GM19463 (cell line): ENCODE measurements around the gene RNF212.

Source experiments
- ATAC-seq: cut with Tn5 transposase; IDR thresholded peaks from one replicate; pipeline ENCODE4 v1.9.1; 2021; ENCODE audit warnings: mild to moderate bottlenecking, moderate library complexity; ENCODE audit not compliant: unreplicated experiment

RNF212 gene

DNA sequence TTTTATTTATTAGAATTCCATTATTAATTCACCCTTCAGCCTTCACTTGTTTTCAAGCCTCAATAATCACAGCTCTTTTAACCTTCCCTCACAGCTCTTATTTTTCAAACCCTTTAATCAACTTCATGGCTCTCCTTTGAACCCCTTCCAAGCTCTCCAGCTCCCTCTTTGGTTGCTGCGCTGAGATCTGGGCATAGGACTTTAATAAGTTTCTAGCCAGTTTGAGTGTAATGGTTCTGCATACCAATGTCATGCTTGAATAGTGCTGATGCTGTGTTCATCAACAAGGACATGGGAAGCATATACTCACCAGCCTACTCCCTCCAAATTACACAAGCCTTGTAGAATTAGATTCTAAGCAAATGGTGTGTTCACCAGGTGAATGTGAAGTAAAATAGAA lies 3.5 kb upstream of the RNF212 start:
- no peak for ATAC-seq

DNA sequence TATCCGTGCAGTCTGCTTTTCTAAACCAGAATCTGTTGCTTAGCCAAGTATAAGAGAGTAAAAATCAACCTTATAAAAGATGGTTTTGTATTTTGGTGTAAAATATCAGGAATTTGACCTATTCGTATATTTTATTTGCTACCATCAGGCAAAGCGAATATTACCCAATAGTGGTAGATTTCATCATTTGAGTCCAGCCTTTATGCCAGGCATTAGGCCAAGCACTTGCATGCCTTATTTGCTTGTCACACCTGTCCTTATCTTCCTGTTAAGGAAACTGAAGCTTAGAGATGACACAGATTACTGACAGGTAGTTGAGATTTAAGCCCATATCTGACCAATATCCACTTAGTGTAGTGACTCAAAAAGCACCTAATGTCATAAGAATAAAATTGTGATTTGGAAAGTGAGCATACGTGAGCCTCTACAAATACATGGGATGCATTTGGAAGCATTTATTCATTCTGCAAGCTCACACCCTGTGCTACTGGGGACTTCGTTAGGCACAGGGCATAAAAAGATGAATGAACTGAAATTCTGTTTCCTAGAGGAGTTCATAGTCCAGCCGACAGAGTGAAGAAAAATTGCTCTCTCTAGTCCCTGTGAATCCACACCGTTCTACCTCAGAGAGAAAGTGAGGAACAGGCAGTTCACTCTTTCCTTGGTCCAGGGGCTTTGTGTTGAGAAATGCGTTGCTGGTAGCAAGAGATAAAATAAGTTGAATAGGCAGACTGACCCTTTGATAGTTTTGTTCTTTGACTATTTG lies 2.3 kb upstream of the RNF212 start:
- no peak for ATAC-seq

DNA sequence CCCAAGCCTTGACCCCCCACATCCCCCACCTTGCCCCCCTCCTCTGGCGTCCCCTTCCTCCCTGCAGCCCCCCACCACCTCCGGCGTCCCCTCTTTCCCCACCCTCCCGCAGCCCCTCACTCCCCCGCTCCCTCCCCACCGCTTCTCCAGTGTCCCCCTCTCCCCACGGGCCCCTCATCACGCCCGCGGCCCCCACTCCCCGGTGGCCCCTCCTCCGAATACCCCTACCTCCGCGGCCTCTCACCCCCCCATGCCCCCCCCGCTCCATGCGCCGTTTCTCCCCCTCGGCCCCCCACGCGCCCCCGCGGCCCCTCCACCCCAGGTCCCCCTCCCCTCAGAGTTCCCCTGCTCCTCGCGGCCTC lies 562 bp downstream of the RNF212 start:
- ATAC-seq = no peak

DNA sequence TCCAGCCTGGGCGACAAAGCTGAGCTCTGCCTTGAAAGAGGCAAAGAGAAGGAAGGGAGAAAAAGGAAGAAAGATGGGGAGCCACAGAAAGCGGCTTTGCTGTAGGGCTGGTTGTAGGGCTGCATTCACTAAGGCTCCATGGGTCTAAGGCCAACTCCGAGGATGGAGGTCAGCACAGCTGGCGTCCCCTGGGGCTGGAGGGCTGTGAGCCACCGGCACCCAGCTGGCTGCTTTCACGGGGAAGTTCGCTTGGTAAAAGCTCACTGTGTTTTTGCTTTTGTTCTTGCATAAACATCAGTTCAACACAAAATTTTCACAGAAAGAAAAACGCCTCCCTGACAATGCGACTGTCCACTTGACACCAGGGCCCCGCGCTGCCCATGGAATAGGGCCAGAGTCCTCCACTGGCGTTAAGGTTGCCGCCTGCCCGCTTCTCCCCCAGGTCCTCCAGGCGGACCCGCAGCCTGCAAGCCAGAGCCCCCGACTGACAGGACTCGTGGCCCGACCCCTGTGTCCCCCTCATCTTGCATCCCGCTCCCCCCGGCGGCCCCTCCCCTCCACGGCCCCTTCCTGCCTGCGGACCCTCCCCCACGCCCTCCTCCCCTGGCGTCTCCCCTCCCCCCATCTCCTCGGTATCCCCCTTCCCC lies 1.1 kb downstream of the RNF212 start:
- ATAC-seq = no peak

DNA sequence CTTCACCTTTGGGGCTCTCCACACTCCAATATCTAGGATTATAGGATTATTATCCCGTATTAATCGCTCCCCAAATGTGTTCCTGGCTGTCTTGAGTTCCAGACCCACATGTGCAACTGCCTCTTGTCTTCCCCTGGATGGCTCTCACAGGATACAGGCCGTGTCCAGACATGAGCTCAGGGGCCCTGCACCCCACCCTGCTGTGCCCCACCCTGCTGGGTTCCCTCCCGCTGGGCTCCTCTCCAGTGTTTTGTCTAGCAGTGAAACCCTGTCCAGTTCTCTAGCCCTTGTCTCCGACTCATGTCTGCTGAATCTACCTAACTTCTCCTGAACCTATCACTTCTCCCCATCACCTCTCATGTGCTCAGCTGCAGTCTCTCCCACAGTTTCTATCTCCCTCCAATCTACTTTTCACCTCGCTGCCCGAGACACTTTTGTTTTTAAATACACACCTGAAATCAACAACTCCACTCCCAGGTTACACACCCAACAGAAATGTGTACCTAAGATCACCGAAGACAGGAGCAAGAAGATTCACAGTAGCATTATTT lies 2.0 kb downstream of the RNF212 start:
- no peak for ATAC-seq

DNA sequence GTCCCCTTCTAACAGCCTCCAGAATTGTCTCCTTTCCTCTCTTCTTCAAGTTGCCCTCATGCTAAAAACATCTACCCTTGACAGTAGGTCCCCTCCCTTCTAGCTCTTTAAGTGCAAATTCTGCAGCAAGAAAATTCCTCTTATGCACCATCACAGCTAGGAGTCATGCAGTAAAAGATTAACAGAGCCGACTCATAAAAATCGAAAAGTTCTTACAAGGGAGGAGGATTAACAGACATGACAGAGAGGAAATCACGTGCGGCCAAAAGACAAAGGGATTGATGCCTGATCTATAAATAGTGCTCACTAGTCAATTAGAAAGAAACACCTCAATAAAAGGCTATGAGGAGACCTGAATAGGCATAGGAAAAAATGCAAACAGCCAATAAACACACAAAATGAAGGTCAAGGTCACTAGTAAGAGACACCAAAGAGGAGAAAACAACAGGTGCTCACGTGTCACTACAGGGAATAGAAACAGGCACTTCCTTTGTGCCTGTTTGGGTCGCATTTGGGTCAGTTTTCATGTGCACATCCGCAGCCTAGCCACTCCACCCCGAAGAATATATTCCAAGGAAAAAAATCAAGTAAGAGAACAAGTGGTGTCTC lies 3.4 kb downstream of the RNF212 start:
- ATAC-seq = no peak

DNA sequence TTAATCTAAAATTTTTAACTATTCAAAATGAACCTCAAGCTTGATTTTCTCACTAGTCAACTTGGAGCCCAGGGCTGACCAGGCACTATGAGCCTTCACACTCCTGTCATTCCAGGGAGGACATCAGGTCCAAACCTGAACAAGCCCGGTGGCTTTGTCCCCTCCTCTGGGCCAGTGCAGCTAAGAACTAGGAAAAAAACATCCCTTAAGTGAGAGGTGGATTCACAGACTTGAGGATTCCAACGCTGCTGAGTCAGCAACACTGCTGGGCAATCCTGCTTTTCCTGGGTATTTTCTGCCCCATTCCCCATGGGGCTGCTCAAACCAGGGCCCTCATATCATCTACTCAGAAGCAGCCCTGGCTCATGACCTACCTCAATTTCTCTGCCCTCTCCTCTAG lies 4.0 kb downstream of the RNF212 start:
- no peak for ATAC-seq

DNA sequence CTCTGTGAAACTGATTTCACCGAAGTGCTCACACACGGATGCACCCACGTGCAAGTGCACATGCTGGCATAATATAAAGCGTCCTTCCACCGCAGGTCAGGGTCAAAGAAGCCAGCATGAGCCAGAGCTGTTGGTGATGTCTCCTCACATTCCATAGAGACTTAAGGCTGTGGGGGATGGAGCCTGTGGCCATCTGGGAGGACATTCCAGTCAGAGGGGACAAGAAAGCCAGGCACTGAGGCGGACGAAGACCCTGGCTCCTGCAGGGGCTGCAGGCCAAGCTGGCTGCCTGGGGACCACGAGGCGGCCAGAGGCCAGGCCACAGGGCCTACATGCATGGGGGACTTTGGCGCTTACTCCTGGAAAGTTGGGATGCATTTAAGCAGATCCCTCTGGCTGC lies 7.7 kb downstream of the RNF212 start:
- no peak for ATAC-seq

DNA sequence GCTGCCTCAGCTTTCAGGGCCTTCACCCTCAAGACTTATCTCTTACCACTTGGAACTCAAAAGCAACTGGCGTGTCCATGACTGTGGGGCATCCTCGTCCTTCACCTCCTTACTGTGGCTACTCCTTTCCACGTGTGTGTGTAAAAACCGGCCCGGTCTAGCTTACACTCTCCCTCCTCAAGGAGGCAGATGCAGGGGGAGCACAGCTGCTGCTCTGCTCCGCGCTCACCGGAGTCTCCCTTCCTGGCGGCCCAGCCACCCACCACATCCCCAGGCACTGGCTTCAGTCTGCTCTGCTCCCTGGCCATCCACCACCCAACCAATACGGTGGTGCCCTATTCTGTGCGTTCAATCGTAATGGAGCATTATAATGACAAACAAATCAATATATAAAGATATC lies 8.3 kb downstream of the RNF212 start:
- ATAC-seq = no peak

DNA sequence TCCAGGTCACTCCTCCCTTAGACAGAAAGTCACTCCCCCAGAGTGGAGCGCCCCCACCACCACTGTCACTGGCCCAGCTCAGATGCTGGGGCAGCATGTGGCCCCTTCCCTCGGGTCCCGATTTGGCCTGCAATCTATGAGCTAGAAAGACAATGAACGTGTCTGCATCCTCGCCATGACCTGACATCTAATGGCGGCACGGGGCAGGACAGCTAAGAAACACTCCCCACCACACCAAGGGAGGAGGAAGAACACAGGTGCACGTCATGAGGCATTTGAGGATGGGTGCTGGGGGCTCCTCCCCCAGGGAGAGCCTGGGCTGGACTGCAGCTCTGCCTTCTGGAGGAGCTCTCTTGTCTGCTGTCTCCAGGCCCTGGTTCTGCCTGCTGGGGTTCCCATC lies 8.7 kb downstream of the RNF212 start:
- no peak for ATAC-seq

DNA sequence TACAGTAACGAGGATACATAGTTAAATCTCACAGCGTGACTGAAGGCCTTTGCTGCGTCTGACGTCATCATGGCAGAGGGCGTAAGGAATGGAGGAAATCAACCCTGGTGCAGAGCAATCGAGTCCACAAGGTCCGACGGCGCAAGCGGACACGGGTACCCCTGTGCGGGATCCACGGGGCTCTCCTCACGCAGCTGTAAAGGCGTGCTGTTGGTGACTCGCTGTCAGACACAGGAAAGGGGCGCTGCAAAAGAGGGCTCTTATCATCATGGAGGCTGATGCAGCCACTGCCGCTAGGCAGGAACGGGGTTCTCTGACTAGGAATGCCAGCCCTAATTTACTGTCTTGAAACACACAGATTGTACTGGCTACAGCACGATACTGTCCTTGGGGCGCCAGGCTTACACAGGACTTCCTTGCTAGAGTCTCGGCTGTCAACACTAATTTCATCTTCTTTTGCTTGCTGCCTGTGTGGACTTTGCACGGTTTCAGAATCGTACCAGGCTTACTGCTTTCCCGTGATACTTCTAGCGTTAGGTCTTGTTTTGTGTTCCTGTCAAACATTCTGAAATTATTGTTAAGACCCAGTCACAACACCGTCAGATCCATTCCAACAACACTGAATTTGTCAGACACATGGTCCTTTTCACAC lies 13.6 kb downstream of the RNF212 start:
- ATAC-seq = no peak

DNA sequence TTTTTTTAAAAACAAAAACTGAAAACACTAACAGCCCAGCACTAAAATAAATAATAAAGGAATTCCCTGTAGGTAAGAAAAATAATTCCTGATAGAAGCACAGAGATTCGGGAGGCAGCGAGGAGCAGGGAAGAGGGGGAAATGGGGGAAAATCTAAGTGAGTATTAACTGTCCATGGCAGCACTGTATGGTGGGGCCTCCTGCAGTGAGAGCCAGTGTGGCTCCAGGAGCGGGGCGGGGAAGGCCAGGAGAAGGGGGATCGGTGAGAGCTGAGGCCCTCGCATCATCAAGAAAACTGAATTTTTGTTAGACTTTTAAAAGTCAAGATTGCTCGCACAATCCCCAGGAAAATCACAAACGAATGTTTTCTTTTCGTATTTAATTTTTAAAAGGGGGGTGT lies 14.1 kb downstream of the RNF212 start:
- ATAC-seq = no peak

DNA sequence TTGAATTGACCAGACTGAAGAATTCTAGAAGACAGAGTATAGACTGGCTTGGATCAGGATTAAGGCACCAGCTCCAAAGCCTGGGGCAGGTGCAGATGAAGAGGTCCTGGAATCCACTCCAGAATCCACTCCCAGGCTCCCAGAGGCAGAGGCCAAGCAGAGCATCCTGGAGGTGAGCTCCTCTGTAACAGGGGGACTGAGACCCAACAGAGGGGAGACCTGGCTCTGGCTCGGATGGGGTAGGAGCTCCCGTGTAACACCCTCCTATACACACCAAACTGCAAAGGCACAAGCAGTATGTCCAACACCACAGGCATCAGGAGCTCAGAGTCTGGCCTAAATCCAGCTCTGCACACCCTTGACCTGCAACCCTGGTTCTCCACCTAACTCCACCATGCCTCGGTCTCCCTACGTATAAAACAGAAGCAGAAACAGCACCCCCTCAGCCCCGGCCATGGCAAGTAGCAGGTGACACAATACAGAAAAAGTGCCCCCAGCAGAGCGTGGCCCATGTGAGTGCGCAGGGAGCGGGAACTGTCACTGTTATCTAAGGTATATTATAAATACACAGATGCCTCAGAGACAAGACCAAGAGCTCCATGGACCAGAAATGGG lies 14.9 kb downstream of the RNF212 start:
- no peak for ATAC-seq

DNA sequence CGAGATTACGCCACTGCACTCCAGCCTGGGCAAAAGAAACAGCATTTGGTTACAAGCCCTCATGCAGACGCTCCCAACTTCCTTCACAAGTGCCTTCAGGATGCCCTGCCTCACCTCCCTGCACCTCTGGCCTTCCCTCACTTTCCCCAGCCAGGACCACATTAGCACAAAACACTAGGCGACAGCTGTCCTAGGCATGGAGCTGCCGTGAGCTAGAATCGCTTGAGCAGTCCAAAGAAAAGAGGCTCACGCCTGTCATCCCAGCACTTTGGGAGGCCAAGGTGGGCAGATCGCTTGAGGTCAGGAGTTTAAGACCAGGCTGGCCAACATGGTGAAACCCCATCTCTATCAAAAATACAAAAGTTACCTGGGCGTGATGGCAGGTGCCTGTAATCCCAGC lies 15.8 kb downstream of the RNF212 start:
- no peak for ATAC-seq

DNA sequence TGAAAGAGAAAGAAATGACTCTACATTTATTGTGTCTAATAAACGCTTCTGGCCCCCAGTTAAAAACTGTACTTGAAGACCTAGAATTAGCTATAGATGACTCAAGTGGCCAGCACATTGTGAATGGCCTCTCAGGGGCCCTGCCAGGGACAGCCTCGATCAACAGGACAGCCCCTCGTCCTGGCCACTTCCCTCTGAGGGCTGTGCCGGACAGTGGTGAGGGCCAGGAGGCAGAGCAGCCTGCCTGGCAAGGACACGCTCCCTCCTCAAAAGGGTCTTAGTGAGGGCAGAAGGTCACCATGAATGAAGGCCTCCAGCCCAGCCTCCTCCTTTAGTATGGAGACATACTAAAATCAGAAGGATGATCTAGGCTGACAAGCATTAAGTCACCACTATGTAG lies 16.5 kb downstream of the RNF212 start:
- ATAC-seq = no peak

DNA sequence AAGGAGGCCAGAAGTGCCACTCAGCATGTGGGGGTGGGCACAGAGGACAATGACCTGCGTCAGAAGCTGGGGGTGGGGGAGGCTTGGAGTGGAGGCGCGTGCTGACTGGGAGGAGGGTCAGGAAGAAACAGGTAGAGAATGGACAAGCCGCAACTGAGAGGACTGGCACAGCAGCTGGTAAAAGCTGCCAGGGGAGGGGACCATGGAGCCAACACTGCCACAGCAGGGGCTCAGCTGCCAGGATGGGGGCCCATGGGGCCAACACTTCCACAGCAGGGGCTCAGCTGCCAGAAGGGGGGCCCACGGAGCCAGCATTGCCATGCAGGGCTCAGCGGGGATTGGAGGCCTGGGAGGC lies 19.1 kb downstream of the RNF212 start:
- ATAC-seq = no peak

DNA sequence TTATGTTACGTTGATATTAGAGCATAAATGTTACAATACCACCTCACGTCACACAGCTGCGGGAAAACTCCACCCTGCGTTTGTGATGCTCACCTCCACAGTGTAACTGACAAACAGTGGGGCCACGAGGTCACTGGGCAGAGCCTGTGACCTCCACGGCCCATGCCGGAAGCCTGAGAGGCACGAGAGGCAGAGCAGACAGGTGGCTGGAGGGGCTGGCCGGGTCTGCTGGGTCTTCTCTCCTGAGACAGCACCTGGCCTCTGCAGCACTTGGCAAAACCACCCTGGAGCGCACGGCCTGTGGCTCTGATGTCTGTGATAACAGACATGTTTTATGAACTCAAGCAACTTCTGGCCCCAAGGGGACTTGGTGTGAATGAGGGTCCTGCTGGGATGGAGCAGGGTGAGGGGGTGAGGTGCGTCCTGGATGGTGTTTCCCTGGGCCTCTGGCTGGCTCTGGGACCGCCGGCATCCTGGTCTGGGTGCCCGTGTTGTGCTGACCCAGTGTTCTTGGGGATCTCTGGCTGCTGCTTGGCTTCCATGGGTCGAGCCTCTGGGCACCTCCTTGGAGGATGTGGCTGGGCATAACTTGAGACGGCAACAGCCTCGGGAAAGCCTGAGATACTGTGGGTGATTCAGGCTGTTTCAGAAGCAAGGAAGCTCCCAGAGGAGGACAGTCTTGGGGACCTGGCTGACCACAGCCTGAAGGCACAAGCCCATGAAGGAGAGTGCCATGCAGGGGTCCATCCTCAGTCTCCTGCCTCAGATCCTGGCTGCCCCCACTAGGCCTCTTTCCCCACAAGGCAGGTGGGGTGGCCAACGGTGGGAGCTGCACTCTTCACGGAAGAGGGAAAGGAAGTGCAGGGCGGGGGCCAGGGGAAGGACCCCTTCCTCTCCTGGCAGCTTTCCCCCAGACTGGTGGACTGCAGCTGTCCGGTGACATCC lies 19.7 kb downstream of the RNF212 start:
- ATAC-seq = no peak

DNA sequence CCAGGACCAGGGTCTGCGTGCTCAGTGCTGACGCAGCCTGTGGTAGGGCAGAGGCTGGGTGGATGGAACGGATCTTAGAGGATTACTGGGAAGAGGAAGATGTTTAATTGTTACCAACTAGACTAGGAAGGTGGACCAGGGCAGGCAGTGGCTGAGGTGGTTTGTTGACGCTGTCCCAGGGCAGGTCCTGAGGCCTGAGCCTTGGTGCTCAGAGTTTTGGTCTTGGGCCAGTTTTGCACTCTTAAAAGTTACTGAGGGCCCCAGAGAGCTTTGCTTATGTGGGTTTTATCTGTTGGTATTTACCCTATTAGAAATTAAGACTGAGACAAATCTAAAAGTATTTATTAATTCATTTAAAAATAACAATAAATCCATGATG lies 20.4 kb downstream of the RNF212 start:
- ATAC-seq = no peak

DNA sequence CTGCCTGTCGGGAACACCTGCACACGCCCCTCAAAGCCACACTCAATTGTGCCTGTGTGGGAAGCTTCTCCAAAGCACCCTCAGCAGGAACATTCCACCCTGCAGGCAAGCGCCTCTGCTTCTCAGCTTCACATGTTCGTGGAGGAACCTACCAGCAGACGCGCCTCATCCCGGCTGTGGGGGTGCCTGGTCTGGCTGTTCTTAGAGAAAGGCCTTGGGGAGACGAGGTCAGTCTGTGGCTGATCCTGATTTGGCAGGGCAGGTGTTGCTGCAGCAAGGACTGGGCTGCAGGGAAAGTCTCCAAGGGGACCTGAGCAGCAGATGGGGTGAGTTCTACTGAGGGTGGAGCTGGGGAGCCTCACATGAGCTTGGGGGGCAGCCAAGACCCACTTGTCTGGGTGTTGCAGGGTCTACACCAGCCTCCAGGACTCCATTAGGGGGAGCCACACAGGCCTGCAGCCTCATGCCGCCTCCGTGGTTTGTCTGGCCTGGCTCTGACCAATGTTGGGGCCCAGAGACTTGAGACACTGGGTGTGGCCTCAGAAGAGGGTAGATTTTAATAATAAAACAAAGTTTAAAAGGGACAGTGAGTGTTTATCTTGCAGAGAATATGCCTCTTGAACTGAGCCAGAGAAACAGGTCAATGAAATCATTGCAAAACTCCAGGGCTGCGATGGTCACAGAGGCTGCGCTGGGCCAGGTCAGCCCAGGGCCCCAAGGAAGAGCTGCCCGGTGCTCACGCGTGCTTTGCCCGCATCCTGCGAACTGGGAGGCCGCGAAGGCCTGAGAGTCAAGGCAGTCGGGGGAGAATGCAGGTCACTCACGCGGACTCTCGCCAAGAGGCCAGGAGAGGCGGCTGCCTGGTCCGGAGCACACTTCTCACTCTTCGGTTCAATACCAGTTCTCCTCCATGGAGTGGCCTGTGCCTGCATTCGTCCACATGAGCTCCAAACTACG lies 21.1 kb downstream of the RNF212 start:
- no peak for ATAC-seq
